Heart left ventricle (tissue), 16 donors: Measurements from ENCODE around the gene PAM16. TPM values are rescaled to one million over a fixed set of nuclear protein-coding genes. Genes with fewer than 3 reads are reported as not detected.

Experiments
- ATAC-seq, 4 donors: fragments of 200-7000 bp; cut with Tn5 transposase; one replicate each; pipeline ENCODE4 v1.9.1; 2020 to 2022; ENCODE audit warnings: moderate library complexity in 4 of 4, mild to moderate bottlenecking in 3 of 4, moderate number of reproducible peaks in 1 of 4
- DNase-seq, 5 donors: peaks; one replicate each; pipeline ENCODE4 v3.0.0-alpha.2; 2020
- H3K27ac ChIP-seq, 12 donors: fragments of 200-600 bp; sonication (generic) in 4 of 12; one replicate each; pipeline versions ENCODE4 v1.5.0 to v1.8.0; 2016 to 2022; ENCODE audit warnings: mild to moderate bottlenecking in 2 of 12
- H3K27me3 ChIP-seq, 9 donors: fragments of 200-600 bp; sonication (generic) in 2 of 9; one replicate each; pipeline versions ENCODE4 v1.5.1 to v1.8.0; 2016 to 2022; ENCODE audit warnings: mild to moderate bottlenecking in 3 of 9
- H3K36me3 ChIP-seq, 9 donors: fragments of 200-600 bp; sonication (generic) in 2 of 9; one replicate each; pipeline versions ENCODE4 v1.5.0 to v1.8.0; 2018 to 2022; ENCODE audit warnings: mild to moderate bottlenecking in 2 of 9
- H3K4me1 ChIP-seq, 12 donors: fragments of 200-600 bp; sonication (generic) in 4 of 12; one replicate each; pipeline versions ENCODE4 v1.5.0 to v1.8.0; 2016 to 2022; ENCODE audit warnings: mild to moderate bottlenecking in 3 of 12
- H3K4me3 ChIP-seq, 12 donors: fragments of 200-600 bp; sonication (generic) in 4 of 12; one replicate each; pipeline versions ENCODE4 v1.5.0 to v1.8.0; 2017 to 2022; ENCODE audit warnings: mild to moderate bottlenecking in 9 of 12, moderate library complexity in 4 of 12
- H3K9me3 ChIP-seq, 12 donors: fragments of 200-600 bp; sonication (generic) in 4 of 12; one replicate each; pipeline versions ENCODE4 v1.5.0 to v1.8.0; 2016 to 2022; ENCODE audit warnings: mild to moderate bottlenecking in 1 of 12
- POLR2A ChIP-seq, 2 donors: fragments of 450-650 bp; IDR thresholded peaks; one replicate each; pipeline ENCODE4 v1.6.1; 2017; ENCODE audit warnings: antibody characterized with exemption in 2 of 2, mild to moderate bottlenecking in 2 of 2, moderate library complexity in 2 of 2
- WGBS, 4 donors: extraction: QIAGEN DNeasy Blood & Tissue Kit in 2 of 4; methylation state at CpG; one replicate each; pipeline versions ENCODE4 v1.1.5 to v1.1.7; 2013 to 2018; 5-methylcytosine and 5-hydroxymethylcytosine counted together
- intact Hi-C, 10 donors: fragments of 100-400 bp; cut with DNase I; formaldehyde crosslinking; loops; one replicate each; pipeline versions ENCODE4 v1.11.1 to v1.14.2; 2022
- polyA plus RNA-seq, 2 donors: library from polyadenylated mRNA; stranded (reverse); fragments of 200-250 nt; gene quantifications; one replicate each; pipeline ENCODE4 v1.2.3, GENCODE V29; 2013
- total RNA-seq, 9 donors: library from RNA; depleted of rRNA in 2 of 9; stranded (reverse); fragments of >200 nt in 2 of 9; fragmentation: NEBNext Ultra II Directional in 3 of 9; extraction: Animal tissue kit (Norgen Biotek cat#: 25700) in 3 of 9; gene quantifications; one replicate each; pipeline versions ENCODE4 v1.1.0 to v1.2.4, GENCODE V29; 2016 to 2023
- TF ChIP-seq, protein P1 (sequence below), 12 donors: fragments of 200-600 bp; sonication (generic) in 4 of 12; IDR thresholded peaks; one replicate each; pipeline versions ENCODE4 v1.5.0 to v1.8.0; 2018 to 2022; ENCODE audit warnings: antibody characterized with exemption in 12 of 12, mild to moderate bottlenecking in 5 of 12
- donor health status: ischemic (EF 13 %, LVEDD 7.1; RV severe dilation, severe dysfunction).
- donor health status: healthy with polysubstance abuse.
- donor health status: DM: no; HTN: yes; CAD: no.
- donor health status: DM: no; HTN: no; CAD: no.
- donor health status: ischemic (EF 25% LVEDD 6.9; RV normal size, moderate dysfunction).
- donor health status: ischemic (EF 25% LVEDD 5.7; RV mildly dilated, moderate dysfunction).
- donor health status: healthy.
- donor health status: DM: yes; HTN: yes; CAD: no.
- donor health status: ischemic (EF 35%, LVEDD 5.7; RV mildly dilated, moderate dysfunction).
- donor health status: nonischemic (EF 11% LVEDD 7.7; RV severe dilation, severe dysfunction).
- donor health status: DM: yes; HTN: yes; CAD: no.
- donor health status: PGD.
- donor health status: ischemic (EF 29% LVEDD 5.4; RV normal size, mild dysfunction).
- donor health status: nonischemic (EF 23%, LVEDD 6.1; RV moderate dilation, normal function).

Gene PAM16
- total and polyA plus RNA-seq, 11 donors, result 32.7 to 210 (median 65.0) TPM

DNA sequence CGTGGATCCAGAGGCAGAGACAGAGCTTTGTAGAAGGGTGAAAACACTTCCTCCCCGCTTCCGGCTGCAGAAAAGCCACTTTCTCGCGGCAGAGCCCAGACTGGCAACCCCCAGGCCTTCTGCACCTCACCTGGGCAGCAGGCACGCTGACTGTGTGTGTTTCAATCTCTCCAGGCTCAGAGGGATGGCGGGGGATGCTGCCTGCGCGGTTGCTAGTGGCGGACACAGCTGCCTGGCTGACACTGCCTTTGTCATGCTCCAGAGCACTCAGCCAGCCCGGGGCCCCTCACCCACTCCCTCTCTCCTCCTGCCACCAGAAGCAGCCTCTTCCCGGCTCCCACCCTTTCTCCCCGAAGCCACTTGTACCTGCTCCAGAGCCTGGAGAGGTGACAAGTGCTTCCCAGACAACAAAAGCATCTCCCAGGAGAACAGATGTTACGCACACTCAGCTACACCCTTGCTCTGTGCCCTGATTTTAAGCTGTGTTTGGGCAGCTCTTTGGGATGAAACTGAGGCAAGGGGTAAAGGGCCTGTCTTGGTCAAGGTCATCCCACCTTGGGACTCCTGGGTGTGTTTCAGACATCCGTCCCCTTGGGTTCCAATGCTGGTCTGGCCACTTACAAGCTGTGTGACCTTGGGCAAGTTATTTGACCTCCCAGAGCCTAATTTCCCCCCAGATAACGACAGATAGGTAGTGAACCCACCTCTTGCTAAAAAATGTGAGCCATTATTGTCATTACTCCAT is 44.5 kb downstream of the PAM16 start:
- H3K4me3 ChIP-seq, result peak overlapping the region in 11 of 12 donors; percentile 32 to 72 (median 57)
- WGBS, 4 donors, result 51 to 71% (median 62%) methylated on average over 7 to 16 of the region's 16 CpGs
- H3K36me3 ChIP-seq, result peaks cover 0 to 4% (median 0%) of the 10 kb centered on the region in 9 donors
- intact Hi-C loops, result no loop called here
- H3K27me3 ChIP-seq, result no peaks in the 10 kb centered on the region
- TF ChIP-seq POLR2A (IDR thresholded peaks at IDR 0.05), result no peak
- TF ChIP-seq, protein P1, sequence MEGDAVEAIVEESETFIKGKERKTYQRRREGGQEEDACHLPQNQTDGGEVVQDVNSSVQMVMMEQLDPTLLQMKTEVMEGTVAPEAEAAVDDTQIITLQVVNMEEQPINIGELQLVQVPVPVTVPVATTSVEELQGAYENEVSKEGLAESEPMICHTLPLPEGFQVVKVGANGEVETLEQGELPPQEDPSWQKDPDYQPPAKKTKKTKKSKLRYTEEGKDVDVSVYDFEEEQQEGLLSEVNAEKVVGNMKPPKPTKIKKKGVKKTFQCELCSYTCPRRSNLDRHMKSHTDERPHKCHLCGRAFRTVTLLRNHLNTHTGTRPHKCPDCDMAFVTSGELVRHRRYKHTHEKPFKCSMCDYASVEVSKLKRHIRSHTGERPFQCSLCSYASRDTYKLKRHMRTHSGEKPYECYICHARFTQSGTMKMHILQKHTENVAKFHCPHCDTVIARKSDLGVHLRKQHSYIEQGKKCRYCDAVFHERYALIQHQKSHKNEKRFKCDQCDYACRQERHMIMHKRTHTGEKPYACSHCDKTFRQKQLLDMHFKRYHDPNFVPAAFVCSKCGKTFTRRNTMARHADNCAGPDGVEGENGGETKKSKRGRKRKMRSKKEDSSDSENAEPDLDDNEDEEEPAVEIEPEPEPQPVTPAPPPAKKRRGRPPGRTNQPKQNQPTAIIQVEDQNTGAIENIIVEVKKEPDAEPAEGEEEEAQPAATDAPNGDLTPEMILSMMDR (IDR thresholded peaks at IDR 0.05), result no peak
- peak overlapping the region; percentile 59 to 91 (median 84) for H3K27ac ChIP-seq
- DNase-seq (no peak), ATAC-seq (no peak)
- peaks cover 0 to 25% (median 17%) of the 10 kb centered on the region in 12 donors for H3K4me1 ChIP-seq
- H3K9me3 ChIP-seq, result no peaks in the 10 kb centered on the region

DNA sequence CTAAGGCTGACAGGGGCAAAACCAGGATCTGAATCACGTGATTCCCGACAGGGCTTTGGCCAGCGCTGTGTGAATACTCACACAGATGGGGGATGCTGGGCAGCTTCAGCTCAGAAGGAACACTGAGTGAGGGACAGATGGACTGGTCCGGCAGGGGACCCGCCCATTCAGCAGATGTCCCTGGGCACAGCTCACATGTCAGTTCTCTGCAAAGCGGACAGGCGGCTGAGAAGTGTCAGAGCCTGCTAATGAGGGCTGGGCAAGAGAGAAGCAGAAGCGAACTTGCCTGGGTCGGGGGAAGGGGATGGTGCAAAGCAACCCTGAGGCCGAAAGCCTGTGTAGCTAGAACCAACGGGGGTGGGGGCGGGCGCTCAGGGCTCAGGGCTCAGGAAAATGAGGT is 47.1 kb downstream of the PAM16 start:
- no peak for TF ChIP-seq POLR2A (IDR thresholded peaks at IDR 0.05)
- TF ChIP-seq, protein P1 (IDR thresholded peaks at IDR 0.05), result no peak

DNA sequence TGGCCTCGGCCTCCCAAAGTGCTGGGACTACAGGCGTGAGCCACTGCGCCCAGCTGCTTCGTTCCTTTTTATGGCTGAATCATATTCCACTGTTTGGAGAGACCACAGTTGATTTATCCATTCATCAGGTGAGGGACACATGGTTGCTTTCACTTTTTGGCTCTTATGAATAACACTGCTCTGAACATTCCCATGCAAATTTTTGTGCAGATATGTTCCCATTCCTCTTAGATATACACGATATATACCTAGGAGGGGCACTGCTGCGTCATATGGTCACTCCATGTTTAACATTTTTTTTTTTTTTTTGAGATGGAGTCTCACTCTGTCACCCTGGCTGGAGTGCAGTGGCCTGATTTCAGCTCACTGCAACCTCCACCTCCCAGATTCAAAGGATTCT is 49.2 kb downstream of the PAM16 start:
- Histone ChIP-seq H3K4me1 (peaks cover 3 to 30% (median 21%) of the 10 kb centered on the region in 12 donors), H3K27ac (no peak overlapping the region), H3K36me3 (peaks cover 0 to 6% (median 0%) of the 10 kb centered on the region in 9 donors), H3K4me3 (no peak overlapping the region), H3K9me3 (no peaks in the 10 kb centered on the region), H3K27me3 (no peaks in the 10 kb centered on the region)
- ATAC-seq (no peak), DNase-seq (no peak)
- 95 to 98% (median 96%) methylated on average over 6 of the region's 6 CpGs for WGBS, 4 donors
- TF ChIP-seq, protein P1 (IDR thresholded peaks at IDR 0.05), result no peak
- TF ChIP-seq POLR2A (IDR thresholded peaks at IDR 0.05), result no peak
- intact Hi-C loops, result no loop called here

More for the DNA sequence above, 47.1 kb downstream of the PAM16 start:
- WGBS, 4 donors, result 76 to 80% (median 79%) methylated on average over 12 to 13 of the region's 13 CpGs
- intact Hi-C loops, result no loop called here
- H3K9me3 ChIP-seq, result no peaks in the 10 kb centered on the region
- no peak overlapping the region for H3K27ac ChIP-seq
- peaks cover 3 to 30% (median 18%) of the 10 kb centered on the region in 12 donors for H3K4me1 ChIP-seq
- no peaks in the 10 kb centered on the region for H3K27me3 ChIP-seq
- ATAC-seq (no peak), DNase-seq (no peak)
- H3K4me3 ChIP-seq, result no peak overlapping the region
- peaks cover 0 to 6% (median 0%) of the 10 kb centered on the region in 9 donors for H3K36me3 ChIP-seq

DNA sequence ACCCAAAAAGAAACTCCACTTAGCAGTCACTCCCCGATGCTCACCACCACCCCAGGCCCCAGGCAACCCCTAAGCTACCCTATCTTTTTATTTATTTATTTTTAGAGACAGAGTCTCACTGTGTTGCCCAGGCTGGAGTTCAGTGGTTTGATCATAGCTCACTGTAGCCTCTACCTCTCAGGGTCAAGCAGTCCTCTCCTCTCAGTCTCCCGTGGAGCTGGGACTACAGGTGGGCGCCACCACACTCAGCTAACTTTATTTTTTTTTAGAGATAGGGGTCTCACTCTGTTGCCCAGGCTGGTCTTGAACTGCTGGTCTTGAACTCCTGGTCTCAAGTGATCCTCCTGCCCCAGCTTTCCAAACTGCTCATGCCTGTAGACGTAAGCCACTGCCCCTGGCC is 49.9 kb downstream of the PAM16 start:
- ATAC-seq, result no peak
- intact Hi-C loops, result no loop called here

More for the DNA sequence above, 49.9 kb downstream of the PAM16 start:
- DNase-seq, result no peak
- Histone ChIP-seq H3K4me1 (peaks cover 3 to 22% (median 16%) of the 10 kb centered on the region in 12 donors), H3K4me3 (no peak overlapping the region), H3K27me3 (no peaks in the 10 kb centered on the region), H3K36me3 (peaks cover 0 to 6% (median 0%) of the 10 kb centered on the region in 9 donors), H3K27ac (no peak overlapping the region), H3K9me3 (no peaks in the 10 kb centered on the region)
- TF ChIP-seq, protein P1 (IDR thresholded peaks at IDR 0.05), result no peak
- no peak for TF ChIP-seq POLR2A (IDR thresholded peaks at IDR 0.05)
- WGBS, 4 donors, result 96 to 99% (median 97%) methylated on average over 4 of the region's 4 CpGs
